Endodermal cell (in vitro differentiated cells): ENCODE data around the gene NXPE3. TPM values are rescaled to one million over a fixed set of nuclear protein-coding genes. Genes with fewer than 3 reads are reported as not detected.

Experiments
- DNase-seq: peaks from one replicate; pipeline ENCODE4 v3.0.0-alpha.2; 2017
- H3K27ac ChIP-seq: 2 replicates; pipeline ENCODE4 v1.5.1; 2013; ENCODE audit warnings: mild to moderate bottlenecking, low read depth, low read length, moderate library complexity
- H3K27me3 ChIP-seq: 2 replicates; pipeline ENCODE4 v1.6.1; 2013; ENCODE audit warnings: mild to moderate bottlenecking, low read length, moderate library complexity; ENCODE audit not compliant: insufficient read depth, control insufficient read depth, poor library complexity, severe bottlenecking
- H3K36me3 ChIP-seq: 2 replicates; pipeline ENCODE4 v1.7.0; 2013; ENCODE audit warnings: mild to moderate bottlenecking, low read length, moderate library complexity; ENCODE audit not compliant: control insufficient read depth, insufficient read depth
- H3K4me1 ChIP-seq: one replicate; pipeline ENCODE4 v1.7.0; 2013; ENCODE audit warnings: low read length; ENCODE audit not compliant: control insufficient read depth, insufficient read depth
- H3K4me3 ChIP-seq: 2 replicates; pipeline ENCODE4 v1.5.1; 2013; ENCODE audit warnings: mild to moderate bottlenecking, low read length, moderate library complexity
- H3K9ac ChIP-seq: 2 replicates; pipeline ENCODE4 v1.6.1; 2013; ENCODE audit warnings: mild to moderate bottlenecking, low read length, moderate library complexity; ENCODE audit not compliant: poor library complexity, severe bottlenecking; ENCODE audit errors: extremely low read depth
- H3K9me3 ChIP-seq: 2 replicates; pipeline ENCODE4 v1.6.1; 2013; ENCODE audit warnings: mild to moderate bottlenecking, low read length, moderate library complexity; ENCODE audit not compliant: control insufficient read depth
- H3K27ac Mint-ChIP-seq: 2 replicates; pipeline ENCODE4 v1.8.0; 2020; ENCODE audit warnings: mixed read lengths
- H3K27me3 Mint-ChIP-seq: 2 replicates; pipeline ENCODE4 v1.8.0; 2021; ENCODE audit warnings: mild to moderate bottlenecking, mixed read lengths; ENCODE audit not compliant: insufficient read depth
- H3K36me3 Mint-ChIP-seq: 2 replicates; pipeline ENCODE4 v1.8.0; 2020; ENCODE audit warnings: low read depth, mixed read lengths
- H3K4me1 Mint-ChIP-seq: 2 replicates; pipeline ENCODE4 v1.8.0; 2020; ENCODE audit warnings: mixed read lengths
- H3K4me3 Mint-ChIP-seq: 2 replicates; pipeline ENCODE4 v1.8.0; 2020; ENCODE audit warnings: mild to moderate bottlenecking, moderate library complexity, mixed read lengths
- H3K9me3 Mint-ChIP-seq: 2 replicates; pipeline ENCODE4 v1.8.0; 2020; ENCODE audit warnings: mild to moderate bottlenecking, mixed read lengths
- CTCF ChIP-seq: fragments of 200-600 bp; sonication (generic); conservative IDR thresholded peaks from 2 replicates; pipeline ENCODE4 v1.5.0; 2021; ENCODE audit warnings: antibody characterized with exemption, mild to moderate bottlenecking
- WGBS, 2 experiments: methylation state at CpG; one replicate each; pipeline versions ENCODE4 v1.1.5 to v1.1.7; 2013; ENCODE audit warnings: missing lambda C conversion rate in 2 of 2, mixed read lengths in 1 of 2; ENCODE audit not compliant: insufficient coverage in 1 of 2, insufficient read length in 1 of 2; 5-methylcytosine and 5-hydroxymethylcytosine counted together
- total RNA-seq, 2 donors: library from RNA; stranded (reverse); fragmentation: NEBNext Ultra II Directional in 1 of 2; extraction: Animal tissue kit (Norgen Biotek cat#: 25700) in 1 of 2; gene quantifications; 2 replicates in 1 of 2; 3 replicates in 1 of 2; pipeline ENCODE4 v1.2.1, GENCODE V29; 2021

Gene NXPE3
- total RNA-seq, 2 donors from 2014 or later: 6.9 to 7.7 TPM

GRCh38 chr3:101829874-101830273 lies 50.9 kb downstream of the NXPE3 start:
- no peak overlapping the region for H3K4me3 ChIP-seq
- Mint-ChIP-seq H3K27me3 (no peaks in the 10 kb centered on the region), H3K9me3 (no peaks in the 10 kb centered on the region), H3K4me1 (peaks cover 20% of the 10 kb centered on the region), H3K36me3 (no peaks in the 10 kb centered on the region), H3K27ac (no peak overlapping the region), H3K4me3 (no peak overlapping the region)
- no peak overlapping the region for H3K9ac ChIP-seq
- H3K4me1 ChIP-seq: peaks cover 10% of the 10 kb centered on the region
- no peaks in the 10 kb centered on the region for H3K9me3 ChIP-seq
- no peak for TF ChIP-seq CTCF
- H3K27me3 ChIP-seq: no peaks in the 10 kb centered on the region
- no peak overlapping the region for H3K27ac ChIP-seq
- no peaks in the 10 kb centered on the region for H3K36me3 ChIP-seq
- WGBS, 2 experiments: 95% methylated on average over 2 of the region's 2 CpGs; no CpG with 5 or more reads in 1 of the 2 experiments
- DNase-seq: no peak

GRCh38 chr3:101833446-101833974 lies 54.5 kb downstream of the NXPE3 start:
- Histone ChIP-seq H3K27me3 (no peaks in the 10 kb centered on the region), H3K27ac (no peak overlapping the region), H3K9ac (no peak overlapping the region), H3K4me1 (peaks cover 6% of the 10 kb centered on the region), H3K9me3 (no peaks in the 10 kb centered on the region), H3K4me3 (no peak overlapping the region), H3K36me3 (no peaks in the 10 kb centered on the region)
- H3K27me3 Mint-ChIP-seq: no peaks in the 10 kb centered on the region
- no peak overlapping the region for H3K4me3 Mint-ChIP-seq
- H3K9me3 Mint-ChIP-seq: no peaks in the 10 kb centered on the region
- 89 to 100% methylated on average over 2 of the region's 2 CpGs for WGBS, 2 experiments
- no peaks in the 10 kb centered on the region for H3K36me3 Mint-ChIP-seq
- no peak for DNase-seq
- H3K4me1 Mint-ChIP-seq: peaks cover 13% of the 10 kb centered on the region
- no peak overlapping the region for H3K27ac Mint-ChIP-seq
- TF ChIP-seq CTCF: no peak

- H3K27me3 Mint-ChIP-seq: no peaks in the 10 kb centered on the region
- Histone ChIP-seq H3K36me3 (no peaks in the 10 kb centered on the region), H3K27me3 (no peaks in the 10 kb centered on the region), H3K27ac (no peak overlapping the region), H3K9ac (no peak overlapping the region), H3K4me3 (no peak overlapping the region), H3K4me1 (no peaks in the 10 kb centered on the region), H3K9me3 (no peaks in the 10 kb centered on the region)
- H3K4me3 Mint-ChIP-seq: no peak overlapping the region
- no peak for TF ChIP-seq CTCF
- H3K36me3 Mint-ChIP-seq: no peaks in the 10 kb centered on the region
- no peak for DNase-seq
- H3K9me3 Mint-ChIP-seq: no peaks in the 10 kb centered on the region
- 94% methylated on average over 2 of the region's 2 CpGs; no CpG with 5 or more reads in 1 of the 2 experiments for WGBS, 2 experiments
- no peaks in the 10 kb centered on the region for H3K4me1 Mint-ChIP-seq
- H3K27ac Mint-ChIP-seq: no peak overlapping the region
Measured at GRCh38 chr3:101835676-101836075, 56.7 kb downstream of the NXPE3 start.
